DMS79 treated with DMSO at 0.1 percent for 48 hours (cell line): ENCODE data around the gene GALNT14.

Experiments
- DNase-seq: peaks from one replicate; lab custom pipeline; 2025; lab: John Stamatoyannopoulos, UW

GALNT14 gene

GRCh38 chr2:30888852-30889409 is 249.3 kb downstream of the GALNT14 start:
- DNase-seq: no peak

DNA sequence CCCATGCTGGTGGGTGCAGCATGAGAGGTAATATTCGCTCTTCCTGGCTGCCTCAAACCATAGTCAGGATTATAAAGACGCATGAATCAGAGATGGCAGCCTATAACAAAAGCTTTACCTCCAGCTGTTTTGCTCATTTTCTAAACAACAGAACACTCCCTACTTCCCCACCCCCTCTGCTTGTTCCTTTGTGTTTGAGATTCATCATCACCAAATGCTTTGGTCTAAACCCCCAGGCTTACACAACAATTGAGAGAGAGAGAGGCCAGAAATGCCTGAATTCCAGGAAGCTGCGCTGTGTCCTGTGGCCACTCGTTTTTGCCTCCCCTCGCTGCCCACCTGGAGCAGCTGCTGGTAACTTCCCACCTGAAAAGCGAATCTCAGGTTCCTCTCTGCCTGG is 252.2 kb downstream of the GALNT14 start:
- DNase-seq: no peak

DNA sequence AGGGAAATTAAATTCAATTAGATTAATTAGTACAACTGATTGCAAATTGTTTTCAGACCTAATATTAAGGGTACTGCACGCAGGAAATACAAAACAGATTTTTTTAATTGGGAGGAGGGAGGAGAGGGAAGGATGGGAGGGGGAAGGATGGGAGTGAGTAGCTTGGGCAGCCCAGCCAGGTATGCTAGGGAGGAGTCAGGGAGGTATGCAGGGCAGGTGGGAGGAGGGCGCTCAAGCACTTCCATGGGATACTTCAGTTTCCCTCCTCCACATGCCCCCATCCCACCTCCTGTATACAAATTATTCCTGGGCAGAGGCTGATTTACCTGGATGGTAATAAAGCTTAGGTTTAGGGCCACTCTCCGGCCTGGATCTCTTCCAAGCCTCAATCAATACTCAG is 254.4 kb downstream of the GALNT14 start:
- DNase-seq: no peak

DNA sequence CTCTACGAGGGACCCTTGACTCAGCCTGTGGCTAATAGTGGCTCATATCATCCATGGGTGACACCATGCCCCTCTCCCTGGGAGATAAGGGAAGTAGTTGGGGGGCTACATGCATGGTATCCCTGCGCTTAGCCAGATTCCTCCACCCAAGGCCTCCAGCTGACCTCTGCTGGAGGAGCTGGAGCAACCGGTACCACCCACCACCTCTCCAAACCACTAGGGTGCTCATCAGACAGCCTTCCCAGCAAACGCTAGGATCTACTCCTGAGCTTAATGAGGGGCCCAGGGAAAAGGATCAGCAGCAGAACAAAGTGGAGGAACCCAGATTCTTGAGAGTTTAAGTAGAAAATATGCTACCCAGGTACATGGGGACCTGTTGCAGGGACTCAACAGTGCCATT is 255.1 kb downstream of the GALNT14 start:
- DNase-seq: no peak

GRCh38 chr2:30880516-30880915 is 257.7 kb downstream of the GALNT14 start:
- no peak for DNase-seq

- DNase-seq: no peak
These were observed 260.4 kb downstream of the GALNT14 start for GRCh38 chr2:30877833-30878232.

GRCh38 chr2:30872797-30873196 is 265.4 kb downstream of the GALNT14 start:
- no peak for DNase-seq

- DNase-seq: no peak
These were observed 266.1 kb downstream of the GALNT14 start for GRCh38 chr2:30871980-30872789.

GRCh38 chr2:30871440-30871839 is 266.8 kb downstream of the GALNT14 start:
- no peak for DNase-seq

GRCh38 chr2:30869988-30870387 is 268.3 kb downstream of the GALNT14 start:
- DNase-seq: no peak

DNA sequence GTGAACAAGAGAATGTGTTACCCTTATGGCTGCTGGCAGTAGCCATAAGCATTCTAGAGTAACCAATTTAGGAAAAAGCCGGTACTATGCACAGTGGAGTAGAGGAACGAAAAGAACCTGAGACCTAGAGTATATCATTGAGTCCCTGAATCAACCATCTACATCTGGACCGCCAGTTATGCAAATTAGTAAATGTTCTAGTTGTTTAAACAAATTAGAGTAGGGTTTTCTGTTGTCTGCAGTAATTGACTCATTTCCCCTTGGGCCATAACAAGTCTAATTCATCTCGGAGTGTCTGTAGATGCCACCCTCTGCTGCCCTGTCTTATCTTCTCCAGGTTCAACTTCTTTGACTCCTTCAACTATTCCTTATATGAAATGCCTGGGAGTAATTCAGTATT is 270.9 kb downstream of the GALNT14 start:
- DNase-seq: no peak

- no peak for DNase-seq
These were observed 271.3 kb downstream of the GALNT14 start for GRCh38 chr2:30866974-30867373.

DNA sequence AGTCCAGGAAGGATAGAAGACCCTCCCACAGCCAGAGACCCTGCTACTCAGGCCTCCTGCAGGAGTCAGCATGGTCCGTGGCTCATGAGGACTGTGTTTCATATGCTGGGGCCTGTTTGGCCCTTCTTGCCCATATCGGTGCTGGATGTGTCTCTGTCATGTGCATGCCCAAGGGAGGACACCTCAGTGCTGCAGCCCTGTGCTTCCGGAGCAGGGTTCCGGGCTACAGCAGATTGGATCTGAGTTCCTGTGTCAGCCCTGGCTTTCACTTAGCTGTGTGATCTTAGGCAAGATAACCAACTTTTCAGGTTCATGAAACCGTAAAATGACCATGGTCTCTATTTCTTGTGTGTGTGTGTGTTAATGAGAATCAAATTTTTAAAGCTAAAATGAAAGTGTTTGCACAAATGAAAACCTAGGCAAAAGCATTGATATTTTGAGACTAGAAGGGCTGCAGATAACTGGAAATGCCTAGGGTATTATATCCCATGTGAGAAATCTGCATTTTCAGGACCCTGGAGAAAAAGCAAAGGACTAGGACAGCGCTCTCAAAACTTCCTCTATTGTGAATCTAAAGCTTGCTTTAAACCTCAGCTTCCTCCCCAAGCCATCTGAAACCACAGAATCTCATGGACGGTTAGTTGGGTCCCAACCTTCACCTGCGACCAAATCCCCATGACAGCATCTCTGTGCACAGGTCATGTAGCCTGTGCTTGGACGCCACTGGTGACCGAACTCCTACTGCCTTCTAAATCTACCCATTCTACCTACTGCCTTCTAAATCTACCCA is 272.2 kb downstream of the GALNT14 start:
- no peak for DNase-seq

DNA sequence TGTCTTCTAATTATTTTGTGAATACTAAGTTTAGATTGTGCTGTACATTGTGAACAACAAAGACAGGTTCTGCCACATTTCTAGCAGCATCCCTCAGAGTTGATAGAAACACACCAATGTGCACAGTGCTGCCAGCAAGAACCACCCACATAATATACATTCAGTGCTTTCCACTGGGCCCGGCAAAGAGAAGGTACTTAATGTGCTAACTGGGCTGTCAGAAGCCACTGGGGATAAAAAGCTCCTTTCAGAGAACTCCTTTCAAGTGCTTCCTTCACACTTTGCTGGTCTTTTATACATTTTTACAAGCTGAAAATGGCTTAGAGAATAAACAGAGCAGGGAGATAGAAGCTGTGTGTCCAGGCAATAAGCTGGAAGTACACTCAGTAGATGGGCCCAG is 273.0 kb downstream of the GALNT14 start:
- DNase-seq: no peak

DNA sequence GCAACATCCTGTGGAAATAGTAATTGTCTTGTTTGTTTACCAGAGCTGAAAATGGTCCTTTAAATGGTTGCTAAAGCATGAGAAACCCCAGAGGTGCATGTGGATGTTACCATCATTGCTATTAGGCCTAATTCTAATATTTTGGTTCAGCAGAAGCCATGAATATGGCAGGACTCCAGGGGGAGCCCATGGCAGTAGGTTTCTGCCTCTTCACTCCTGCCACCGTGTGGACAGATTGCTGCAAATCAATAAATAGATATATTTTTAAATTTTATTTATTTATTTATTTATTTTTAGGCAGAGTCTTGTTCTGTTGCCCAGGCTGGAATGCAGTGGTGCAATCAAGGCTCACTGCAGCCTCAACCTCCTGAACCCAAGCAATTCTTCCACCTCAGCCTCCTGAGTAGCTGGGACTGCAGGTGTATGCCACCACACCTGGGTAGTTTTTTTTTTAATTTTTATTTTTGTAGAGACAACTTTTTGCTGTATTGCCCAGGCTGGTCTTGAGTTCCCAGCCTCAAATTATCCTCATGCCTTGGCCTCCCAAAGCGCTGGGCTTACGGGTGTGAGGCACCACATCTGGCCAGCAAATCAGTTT is 276.1 kb downstream of the GALNT14 start:
- DNase-seq: no peak

DNA sequence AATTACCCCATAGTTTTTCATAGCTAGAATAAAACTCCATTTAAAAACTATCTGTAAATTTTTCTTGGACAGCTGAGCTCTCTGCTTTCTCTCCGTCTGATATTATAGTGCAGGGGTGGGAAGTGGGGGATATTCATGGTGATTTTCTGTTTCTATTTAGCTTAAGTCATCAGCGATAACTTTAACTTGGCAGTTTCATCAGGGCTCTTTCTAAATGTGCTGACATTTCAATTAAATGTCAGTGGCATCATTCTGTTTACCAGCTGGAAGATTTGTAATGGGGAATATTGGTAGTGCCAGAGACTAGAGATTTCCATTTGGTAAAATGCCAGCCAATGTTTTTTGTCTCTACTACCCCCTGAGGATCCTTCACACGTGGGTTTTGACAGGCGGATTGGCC is 277.5 kb downstream of the GALNT14 start:
- DNase-seq: no peak
